Kidney epithelial cell (primary cell): ENCODE data around the gene COL21A1. TPM values are rescaled to one million over a fixed set of nuclear protein-coding genes. Genes with fewer than 3 reads are reported as not detected.
"Not testable (repeated sequence)": the region's sequence is repeated elsewhere in the genome, so short reads cannot be mapped to it uniquely, and the experiment has no call there.

Experiments
- DNase-seq: peaks from one replicate; pipeline ENCODE4 v3.0.0-alpha.2; 2010; ENCODE audit warnings: low read depth
- H3K27me3 ChIP-seq: 2 replicates; pipeline ENCODE4 v1.6.0; 2011; ENCODE audit warnings: low read length; ENCODE audit not compliant: control insufficient read depth, insufficient read depth
- H3K36me3 ChIP-seq: 2 replicates; pipeline ENCODE4 v1.5.1; 2011; ENCODE audit warnings: low read length; ENCODE audit not compliant: control insufficient read depth, insufficient read depth
- H3K4me3 ChIP-seq: 2 replicates; pipeline ENCODE4 v1.5.1; 2011; ENCODE audit warnings: low read depth, mild to moderate bottlenecking, control low read depth, low read length
- CTCF ChIP-seq: IDR thresholded peaks from 2 replicates; pipeline ENCODE4 v1.5.1; 2011; ENCODE audit warnings: mild to moderate bottlenecking, moderate library complexity, low read length, control low read depth, inconsistent platforms; ENCODE audit not compliant: insufficient read depth, poor library complexity, severe bottlenecking
- total RNA-seq: library from RNA; depleted of rRNA; stranded (reverse); fragments of >200 nt; gene quantifications from 2 replicates; pipeline ENCODE4 v1.2.3, GENCODE V29; 2015

Gene COL21A1
- total RNA-seq, 1 donor from 2014 or later = not detected

DNA sequence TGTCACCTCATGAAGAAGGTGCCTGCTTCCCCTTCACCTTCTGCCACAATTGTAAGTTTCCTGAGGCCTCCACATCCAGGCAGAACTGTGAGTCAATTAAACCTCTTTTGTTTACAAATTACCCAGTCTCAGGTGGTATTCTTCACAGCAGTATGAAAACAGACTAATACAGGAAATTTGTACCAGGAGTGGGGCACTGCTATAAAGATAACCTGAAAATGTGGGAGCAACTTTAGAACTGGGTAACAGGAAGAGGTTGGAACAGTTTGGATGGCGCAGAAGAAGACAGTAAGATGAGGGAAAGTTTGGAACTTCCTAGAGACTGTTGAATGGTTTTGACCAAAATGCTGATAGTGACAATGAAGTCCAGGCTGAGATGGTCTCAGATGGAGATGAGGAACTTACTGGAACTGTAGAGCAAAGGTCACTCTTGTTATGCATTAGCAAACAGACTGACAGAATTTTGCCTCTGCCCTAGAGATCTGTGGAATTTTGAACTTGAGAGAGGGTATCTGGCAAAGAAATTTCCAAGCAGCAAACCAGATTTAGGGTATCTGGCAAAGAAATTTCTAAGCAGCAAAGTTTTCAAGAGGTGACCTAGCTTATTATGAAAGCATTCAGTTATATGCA is 23.5 kb upstream of the COL21A1 start:
- no peak for DNase-seq
- Histone ChIP-seq H3K36me3 (no peaks in the 10 kb centered on the region), H3K27me3 (no peaks in the 10 kb centered on the region), H3K4me3 (no peak overlapping the region)
- TF ChIP-seq CTCF = no peak

DNA sequence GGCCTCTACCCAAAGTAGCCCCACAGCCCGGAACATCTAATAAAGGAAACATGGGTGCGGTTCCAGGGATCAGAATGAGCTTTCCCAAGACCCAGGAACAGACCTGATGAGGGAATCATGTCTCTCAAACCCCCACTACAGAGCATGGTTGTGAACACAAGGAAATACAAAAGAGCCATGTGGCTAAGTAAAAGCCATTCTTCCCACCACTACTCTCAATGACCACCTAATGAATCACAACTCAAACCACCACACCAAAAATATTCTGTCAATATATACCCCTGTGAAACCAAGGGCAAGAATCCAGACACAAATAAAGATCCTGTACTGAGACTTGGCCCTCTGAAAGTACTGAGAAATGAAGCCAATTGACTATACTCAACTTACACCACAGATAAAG is 20.9 kb upstream of the COL21A1 start:
- DNase-seq = no peak
- no peaks in the 10 kb centered on the region for H3K36me3 ChIP-seq
- H3K4me3 ChIP-seq = no peak overlapping the region
- no peak for TF ChIP-seq CTCF
- H3K27me3 ChIP-seq = no peaks in the 10 kb centered on the region

DNA sequence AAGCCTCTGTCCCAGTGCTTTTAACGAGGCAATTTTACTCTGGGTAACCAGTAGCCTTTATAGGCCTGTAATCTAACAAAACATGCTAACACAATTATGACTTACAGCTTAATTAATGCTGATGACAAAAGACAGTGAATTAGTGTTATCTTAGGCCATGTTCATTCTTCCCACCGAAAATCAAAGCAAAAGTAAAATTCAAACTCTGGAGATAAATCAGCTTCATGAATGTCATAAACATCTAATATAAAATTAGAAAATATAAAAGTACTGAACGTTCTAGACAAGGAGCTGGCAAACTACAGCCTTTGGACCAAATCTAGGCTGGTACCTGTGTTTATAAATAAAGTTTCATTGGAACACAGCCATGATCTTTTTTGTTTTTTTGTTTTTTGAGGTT is 18.6 kb upstream of the COL21A1 start:
- Histone ChIP-seq H3K4me3 (no peak overlapping the region), H3K27me3 (no peaks in the 10 kb centered on the region), H3K36me3 (no peaks in the 10 kb centered on the region)
- TF ChIP-seq CTCF = no peak
- DNase-seq = no peak

DNA sequence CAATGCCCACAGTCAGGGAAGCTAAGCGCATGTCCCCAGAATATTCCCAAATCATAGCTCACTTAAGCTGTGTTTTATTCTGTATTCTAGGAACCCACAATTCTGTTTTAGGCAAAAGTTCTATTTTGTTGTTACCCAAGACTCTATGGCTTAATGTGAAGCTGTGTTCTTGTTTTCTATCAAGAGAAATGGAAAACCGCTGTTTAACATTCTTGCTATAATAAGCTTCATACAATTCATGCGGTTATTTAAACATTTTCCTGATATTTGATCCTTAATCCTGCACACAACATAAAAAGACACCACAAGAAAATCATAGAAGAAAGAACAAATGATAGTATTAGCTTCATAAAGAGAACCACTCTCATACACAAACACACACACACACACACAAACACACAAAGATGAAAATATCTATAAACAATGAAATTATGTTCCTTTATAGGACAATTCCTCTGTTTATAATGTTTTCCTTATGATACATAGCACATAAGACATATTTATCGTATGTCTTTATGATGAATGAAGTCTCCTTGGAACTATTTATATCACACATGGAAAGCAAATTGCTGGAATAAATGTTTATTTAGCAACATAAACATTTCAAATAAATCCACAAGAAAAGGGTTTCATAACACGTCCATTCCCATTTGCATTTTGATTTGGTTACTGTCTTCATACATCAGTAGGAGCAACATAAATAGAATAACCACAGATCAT is 16.4 kb upstream of the COL21A1 start:
- Histone ChIP-seq H3K36me3 (no peaks in the 10 kb centered on the region), H3K27me3 (no peaks in the 10 kb centered on the region), H3K4me3 (no peak overlapping the region)
- TF ChIP-seq CTCF = no peak
- no peak for DNase-seq

GRCh38 chr6:56260593-56260992 is 13.2 kb upstream of the COL21A1 start:
- H3K36me3 ChIP-seq, H3K27me3 ChIP-seq, H3K4me3 ChIP-seq, DNase-seq: not testable (repeated sequence)

- no peaks in the 10 kb centered on the region for H3K36me3 ChIP-seq
- no peak for TF ChIP-seq CTCF
- no peak for DNase-seq
- no peak overlapping the region for H3K4me3 ChIP-seq
- no peaks in the 10 kb centered on the region for H3K27me3 ChIP-seq
Measured at GRCh38 chr6:56259234-56260077, 12.1 kb upstream of the COL21A1 start.
